ENCODE measurements around the gene GPATCH8. TPM values are rescaled to one million over a fixed set of nuclear protein-coding genes. Genes with fewer than 3 reads are reported as not detected.
A peak's percentile ranks its signal among the peaks of the same experiment; 100 is the strongest.

GPATCH8 gene
- total RNA-seq, 2 experiments from 2014 or later = 76.0 to 76.9 TPM

DNA sequence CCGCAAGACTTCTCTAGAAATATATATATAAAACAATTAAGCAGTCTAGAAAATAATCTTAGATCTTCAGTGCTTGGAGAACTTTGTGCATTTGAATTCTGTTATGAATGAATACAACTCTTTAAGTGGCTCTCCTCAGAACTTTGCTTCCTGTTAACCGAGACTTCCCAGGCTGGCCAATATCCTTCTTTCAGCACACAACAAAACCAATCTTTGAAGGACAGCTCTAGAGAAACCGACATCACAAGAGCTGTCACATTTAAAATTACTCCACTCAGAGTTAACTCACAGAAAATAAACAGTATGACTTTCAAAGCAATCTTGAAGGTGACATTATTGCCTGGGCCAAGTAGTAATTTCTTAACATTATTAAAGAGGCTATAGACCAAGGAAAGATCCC, 64.0 kb downstream of the GPATCH8 start:
- Histone ChIP-seq H3K36me3 (ENCODE audit: insufficient read depth, low read length) (peaks cover 29% of the 10 kb centered on the region), H3K27ac (ENCODE audit: low read depth in 1 of 2, low read length in 2 of 2) (no peak overlapping the region), H3K4me1 (ENCODE audit: insufficient read depth, low read length) (peaks cover 5% of the 10 kb centered on the region), H3K9me3 (ENCODE audit: control insufficient read depth in 1 of 2, insufficient read depth in 1 of 2, low read length in 2 of 2) (no peaks in the 10 kb centered on the region), H3K4me3 (ENCODE audit: low read length) (no peak overlapping the region), H3K27me3 (ENCODE audit: control insufficient read depth in 1 of 2, insufficient read depth in 2 of 2, low read length in 2 of 2) (no peaks in the 10 kb centered on the region)
- Mint-ChIP-seq H3K27me3 (no peaks in the 10 kb centered on the region), H3K9me3 (no peaks in the 10 kb centered on the region), H3K36me3 (ENCODE audit: low read depth) (peaks cover 44% of the 10 kb centered on the region), H3K27ac (peak overlapping the region; percentile 36), H3K4me3 (no peak overlapping the region), H3K4me1 (ENCODE audit: low read depth) (peaks cover 29% of the 10 kb centered on the region)
- CTCF ChIA-PET = interaction anchor here (1.0 kb wide), 1 partner anchor 27 kb away, joined by 3 read pairs; no protein-coding TSS in a partner anchor
- DNase-seq (no peak), ATAC-seq (ENCODE audit: poor library complexity) (no peak)
- intact Hi-C loops (cut with DNase I, micrococcal nuclease) = no loop called here
- POLR2A ChIA-PET = interaction anchor here (1.2 kb wide), 1 partner anchor 15 kb away, joined by 3 read pairs; no protein-coding TSS in a partner anchor
- TF ChIP-seq, protein P1, sequence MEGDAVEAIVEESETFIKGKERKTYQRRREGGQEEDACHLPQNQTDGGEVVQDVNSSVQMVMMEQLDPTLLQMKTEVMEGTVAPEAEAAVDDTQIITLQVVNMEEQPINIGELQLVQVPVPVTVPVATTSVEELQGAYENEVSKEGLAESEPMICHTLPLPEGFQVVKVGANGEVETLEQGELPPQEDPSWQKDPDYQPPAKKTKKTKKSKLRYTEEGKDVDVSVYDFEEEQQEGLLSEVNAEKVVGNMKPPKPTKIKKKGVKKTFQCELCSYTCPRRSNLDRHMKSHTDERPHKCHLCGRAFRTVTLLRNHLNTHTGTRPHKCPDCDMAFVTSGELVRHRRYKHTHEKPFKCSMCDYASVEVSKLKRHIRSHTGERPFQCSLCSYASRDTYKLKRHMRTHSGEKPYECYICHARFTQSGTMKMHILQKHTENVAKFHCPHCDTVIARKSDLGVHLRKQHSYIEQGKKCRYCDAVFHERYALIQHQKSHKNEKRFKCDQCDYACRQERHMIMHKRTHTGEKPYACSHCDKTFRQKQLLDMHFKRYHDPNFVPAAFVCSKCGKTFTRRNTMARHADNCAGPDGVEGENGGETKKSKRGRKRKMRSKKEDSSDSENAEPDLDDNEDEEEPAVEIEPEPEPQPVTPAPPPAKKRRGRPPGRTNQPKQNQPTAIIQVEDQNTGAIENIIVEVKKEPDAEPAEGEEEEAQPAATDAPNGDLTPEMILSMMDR (IDR thresholded peaks at IDR 0.05) = no peak

DNA sequence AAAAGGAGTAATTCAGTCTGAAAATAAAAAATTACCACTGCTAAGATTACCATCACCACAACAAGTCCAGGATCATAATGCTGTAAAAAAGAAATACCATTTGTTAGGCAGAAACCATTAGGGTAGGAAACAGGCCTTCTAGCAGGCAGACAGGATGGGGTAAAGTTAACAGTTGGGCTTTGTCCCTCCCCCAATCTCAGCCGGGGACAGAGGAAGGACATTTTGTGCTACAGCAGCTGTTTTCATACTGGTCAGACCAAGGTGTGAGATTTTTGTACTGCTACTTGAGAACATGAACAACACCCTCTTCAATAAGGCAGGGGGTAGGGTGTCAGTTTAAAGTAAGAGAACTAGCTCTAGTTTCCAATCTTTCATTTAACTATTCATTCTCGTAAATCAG, 64.6 kb downstream of the GPATCH8 start:
- Histone ChIP-seq H3K4me1 (ENCODE audit: insufficient read depth, low read length) (peaks cover 5% of the 10 kb centered on the region), H3K36me3 (ENCODE audit: insufficient read depth, low read length) (peaks cover 34% of the 10 kb centered on the region), H3K9me3 (ENCODE audit: control insufficient read depth in 1 of 2, insufficient read depth in 1 of 2, low read length in 2 of 2) (no peaks in the 10 kb centered on the region), H3K4me3 (ENCODE audit: low read length) (no peak overlapping the region), H3K27ac (ENCODE audit: low read depth in 1 of 2, low read length in 2 of 2) (no peak overlapping the region), H3K27me3 (ENCODE audit: control insufficient read depth in 1 of 2, insufficient read depth in 2 of 2, low read length in 2 of 2) (no peaks in the 10 kb centered on the region)
- ChIA-PET CTCF (no interaction called here), POLR2A (interaction anchor here (1.2 kb wide), 1 partner anchor 16 kb away, joined by 3 read pairs; no protein-coding TSS in a partner anchor)
- Mint-ChIP-seq H3K4me1 (ENCODE audit: low read depth) (peaks cover 29% of the 10 kb centered on the region), H3K27ac (peak overlapping the region; percentile 36), H3K9me3 (no peaks in the 10 kb centered on the region), H3K27me3 (no peaks in the 10 kb centered on the region), H3K36me3 (ENCODE audit: low read depth) (peaks cover 50% of the 10 kb centered on the region), H3K4me3 (no peak overlapping the region)
- DNase-seq (peak in 1 of 14 experiments; percentile 62), ATAC-seq (ENCODE audit: poor library complexity) (no peak)
- intact Hi-C loops (cut with DNase I, micrococcal nuclease) = no loop called here
- TF ChIP-seq, protein P1 (IDR thresholded peaks at IDR 0.05) = no peak

DNA sequence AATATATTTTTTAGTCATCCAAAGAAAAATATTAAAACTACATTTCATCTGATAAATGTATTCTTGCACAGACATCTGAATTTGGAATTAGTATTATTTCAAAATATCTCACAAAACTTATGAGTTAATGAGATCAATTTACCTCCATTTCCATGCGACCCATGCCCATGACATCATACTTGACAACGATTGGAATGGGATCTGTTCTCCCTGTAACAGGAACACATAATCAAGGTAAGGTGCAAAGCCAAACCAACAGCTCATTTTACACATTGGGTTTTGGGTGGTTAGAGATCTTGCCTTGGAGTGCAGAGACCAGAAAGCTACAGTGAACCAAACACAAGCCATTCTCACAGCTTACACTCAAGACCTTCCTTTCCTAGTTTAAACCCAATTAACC, 66.9 kb downstream of the GPATCH8 start:
- no peaks in the 10 kb centered on the region for H3K27me3 ChIP-seq (ENCODE audit: control insufficient read depth in 1 of 2, insufficient read depth in 2 of 2, low read length in 2 of 2)
- intact Hi-C loops (cut with DNase I, micrococcal nuclease) = no loop called here
- Mint-ChIP-seq H3K4me3 (no peak overlapping the region), H3K9me3 (no peaks in the 10 kb centered on the region), H3K4me1 (ENCODE audit: low read depth) (peaks cover 29% of the 10 kb centered on the region), H3K36me3 (ENCODE audit: low read depth) (peaks cover 71% of the 10 kb centered on the region), H3K27ac (no peak overlapping the region), H3K27me3 (no peaks in the 10 kb centered on the region)
- ATAC-seq (ENCODE audit: poor library complexity) (no peak), DNase-seq (no peak)
- peaks cover 52% of the 10 kb centered on the region for H3K36me3 ChIP-seq (ENCODE audit: insufficient read depth, low read length)
- no peak overlapping the region for H3K4me3 ChIP-seq (ENCODE audit: low read length)
- CTCF ChIA-PET = no interaction called here
- no peaks in the 10 kb centered on the region for H3K9me3 ChIP-seq (ENCODE audit: control insufficient read depth in 1 of 2, insufficient read depth in 1 of 2, low read length in 2 of 2)
- no peak overlapping the region for H3K27ac ChIP-seq (ENCODE audit: low read depth in 1 of 2, low read length in 2 of 2)
- TF ChIP-seq, protein P1 (IDR thresholded peaks at IDR 0.05) = no peak
- POLR2A ChIA-PET = no interaction called here
- peaks cover 5% of the 10 kb centered on the region for H3K4me1 ChIP-seq (ENCODE audit: insufficient read depth, low read length)
